Stimulated activated naive CD8-positive, alpha-beta T cell treated with anti-CD3 and anti-CD28 coated beads, Interleukin-15, Interleukin-2, amounts not matched to agents 100 U/mL and 50 U/mL, for 24 hours (primary cell): ENCODE data around the gene MYL6.
"Not testable (repeated sequence)": the region's sequence is repeated elsewhere in the genome, so short reads cannot be mapped to it uniquely, and the experiment has no call there.

Source experiments
- ATAC-seq: fragments of 150-1000 bp; cut with Tn5 transposase; one replicate; pipeline ENCODE4 v1.10.0; 2021
- DNase-seq: peaks from one replicate; pipeline ENCODE4 v3.0.0; 2021

MYL6 gene

DNA sequence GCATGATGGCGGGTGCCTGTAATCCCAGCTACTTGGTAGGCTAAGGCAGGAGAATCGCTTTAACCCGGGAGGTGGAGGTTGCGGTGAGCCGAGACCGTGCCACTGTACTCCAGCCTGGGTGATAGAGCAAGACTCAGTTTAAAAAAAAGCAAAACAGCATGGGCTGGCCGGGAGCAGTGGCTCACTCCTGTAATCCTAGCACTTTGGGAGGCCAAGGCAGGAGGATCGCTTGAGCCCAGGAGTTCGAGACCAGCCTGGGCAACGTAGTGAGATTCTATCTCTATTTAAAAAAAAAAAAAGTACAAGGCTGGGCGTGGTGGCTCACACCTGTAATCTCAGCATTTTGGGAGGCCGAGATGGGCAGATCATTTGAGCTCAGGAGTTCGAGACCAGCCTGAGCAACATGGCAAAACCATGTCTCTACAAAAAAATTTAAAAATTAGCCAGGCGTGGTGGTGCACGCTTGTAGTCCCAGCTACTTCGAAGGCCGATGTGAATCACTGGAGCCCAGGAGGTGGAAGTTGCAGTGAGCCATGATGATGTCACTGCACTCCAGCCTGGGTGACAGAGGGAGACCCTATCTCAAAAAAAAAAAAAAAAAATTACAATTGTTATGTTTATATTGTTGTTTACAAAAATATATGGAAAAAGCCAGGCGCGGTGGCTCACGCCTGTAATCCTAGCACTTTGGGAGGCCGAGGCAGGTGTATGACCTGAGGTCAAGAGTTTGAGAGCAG is 1.5 kb upstream of the MYL6 start:
- DNase-seq, ATAC-seq: not testable (repeated sequence)

GRCh38 chr12:56157201-56158028 is 744 bp upstream of the MYL6 start:
- DNase-seq (peak; percentile 60), ATAC-seq (peak; percentile 19)

GRCh38 chr12:56158926-56159461 is 835 bp downstream of the MYL6 start:
- peak; percentile 6 for ATAC-seq
- DNase-seq = peak; percentile 35

DNA sequence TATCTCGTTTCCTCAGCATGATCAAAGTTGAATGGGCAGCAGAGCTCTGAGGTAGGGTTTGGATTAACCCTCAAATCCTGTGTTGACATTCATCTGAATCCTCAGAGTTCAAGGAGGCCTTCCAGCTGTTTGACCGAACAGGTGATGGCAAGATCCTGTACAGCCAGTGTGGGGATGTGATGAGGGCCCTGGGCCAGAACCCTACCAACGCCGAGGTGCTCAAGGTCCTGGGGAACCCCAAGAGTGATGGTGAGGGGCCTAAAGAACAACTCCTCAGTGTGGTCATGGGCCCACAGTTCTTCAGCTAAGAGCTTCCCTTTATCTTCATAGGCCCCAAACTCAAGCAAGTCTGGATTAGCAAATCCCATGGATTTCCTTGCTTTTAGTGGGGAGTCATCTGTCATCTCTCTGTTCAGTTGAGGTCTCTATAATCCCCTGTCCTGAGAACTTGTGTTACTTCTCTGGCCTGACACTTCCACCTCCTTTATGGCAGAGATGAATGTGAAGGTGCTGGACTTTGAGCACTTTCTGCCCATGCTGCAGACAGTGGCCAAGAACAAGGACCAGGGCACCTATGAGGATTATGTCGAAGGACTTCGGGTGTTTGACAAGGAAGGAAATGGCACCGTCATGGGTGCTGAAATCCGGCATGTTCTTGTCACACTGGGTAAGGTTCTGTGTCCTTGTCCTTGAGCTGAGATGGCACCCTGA is 1.5 kb downstream of the MYL6 start:
- DNase-seq (no peak), ATAC-seq (no peak)

DNA sequence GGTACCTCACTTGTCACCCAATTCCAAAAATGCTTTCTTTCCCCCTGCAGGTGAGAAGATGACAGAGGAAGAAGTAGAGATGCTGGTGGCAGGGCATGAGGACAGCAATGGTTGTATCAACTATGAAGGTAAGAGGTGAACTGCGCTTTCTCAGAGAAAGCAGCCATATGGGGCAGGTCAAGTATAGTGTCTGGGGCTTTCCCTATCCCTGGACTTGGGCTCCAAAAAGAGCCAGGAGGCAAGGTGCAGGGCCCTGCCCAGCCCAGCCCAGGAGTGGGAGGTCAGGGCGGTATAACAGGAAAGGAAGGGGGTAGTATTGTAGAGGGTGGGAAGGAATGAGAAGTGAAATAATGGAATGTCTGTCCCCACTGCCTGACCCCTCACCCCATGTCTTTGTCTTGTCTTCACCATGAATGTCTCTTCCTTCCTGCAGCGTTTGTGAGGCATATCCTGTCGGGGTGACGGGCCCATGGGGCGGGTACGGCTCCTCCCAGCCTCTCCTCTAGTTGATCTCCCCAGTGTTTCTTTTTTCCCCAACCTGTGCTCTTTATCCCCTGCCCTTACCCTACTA is 2.1 kb downstream of the MYL6 start:
- ATAC-seq (peak; percentile 38), DNase-seq (peak; percentile 59)

GRCh38 chr12:56160894-56161689 is 2.9 kb downstream of the MYL6 start:
- ATAC-seq = no peak
- no peak for DNase-seq

DNA sequence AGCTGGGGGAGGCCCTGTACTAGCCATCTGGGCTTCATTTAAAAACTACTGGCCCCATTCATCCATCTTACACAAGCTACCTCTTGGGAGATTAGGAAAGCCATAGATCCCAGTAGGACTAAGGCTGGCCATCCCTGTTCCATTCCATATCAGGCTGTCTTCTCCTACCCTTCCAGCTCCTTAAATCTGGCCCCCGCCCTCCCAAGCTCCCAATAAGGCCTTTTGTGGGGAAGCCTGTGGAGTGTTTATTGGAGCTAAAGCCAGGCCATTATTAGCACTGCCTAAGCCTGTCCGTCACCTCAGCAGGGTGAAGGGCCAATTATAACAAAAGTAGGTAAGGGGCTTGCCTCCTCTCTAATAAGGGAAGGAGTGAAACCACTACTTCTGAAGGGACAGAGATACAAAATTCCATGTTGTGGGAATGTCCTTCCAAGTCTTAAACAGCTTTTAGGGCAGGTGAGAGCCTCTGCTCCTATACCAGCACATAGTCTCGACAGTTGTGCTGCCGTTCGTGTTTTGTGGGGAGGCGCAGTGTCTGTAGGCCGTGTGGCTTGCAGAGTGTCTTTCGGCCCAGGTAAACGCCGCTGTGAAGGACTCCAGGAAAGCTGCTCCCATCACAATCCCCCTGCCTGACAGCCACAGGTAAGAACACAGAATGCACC is 3.7 kb downstream of the MYL6 start:
- no peak for ATAC-seq
- DNase-seq = no peak

- DNase-seq (no peak), ATAC-seq (no peak)
Measured at GRCh38 chr12:56162468-56163290, 4.5 kb downstream of the MYL6 start.

DNA sequence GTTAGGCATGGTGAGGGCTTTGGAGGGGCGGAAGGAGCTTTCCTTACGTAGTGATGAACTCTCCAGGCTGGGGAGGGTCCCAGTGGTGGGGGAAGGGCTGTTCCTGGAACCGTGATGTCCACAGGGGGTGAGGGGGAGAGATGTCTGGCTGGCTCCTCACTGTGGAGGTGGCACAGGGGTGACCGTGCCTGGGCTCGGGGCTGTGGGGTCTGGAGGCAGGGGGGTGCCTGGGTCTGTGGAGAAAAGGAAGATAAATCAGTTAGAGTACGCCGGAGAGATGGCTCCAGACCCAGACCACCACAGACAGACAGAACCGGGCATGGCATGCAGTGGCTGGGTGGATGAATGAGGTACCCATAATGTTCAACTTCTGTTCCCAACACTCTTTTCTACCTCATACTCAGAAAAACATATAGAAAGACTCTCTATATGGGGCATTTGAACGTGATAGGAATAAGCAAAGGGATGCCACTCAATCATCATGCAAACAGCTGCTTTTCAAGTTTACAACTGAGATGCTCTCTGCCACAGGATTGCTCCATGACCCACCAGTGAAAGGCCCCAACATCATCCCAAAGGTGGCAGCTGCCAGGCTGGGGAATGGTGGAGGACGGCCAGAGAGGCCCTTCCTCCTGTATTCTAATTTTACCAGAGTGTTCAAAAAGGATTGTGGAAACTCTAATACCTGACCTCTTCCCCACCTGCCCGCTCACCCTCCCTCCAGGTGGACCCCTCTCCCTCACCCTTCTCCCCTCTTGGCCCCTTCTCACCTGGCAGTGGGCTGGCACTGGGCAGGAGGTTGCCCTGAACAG is 5.6 kb downstream of the MYL6 start:
- ATAC-seq (no peak), DNase-seq (no peak)

- DNase-seq = no peak
- no peak for ATAC-seq
Measured at GRCh38 chr12:56164345-56164729, 6.2 kb downstream of the MYL6 start.

DNA sequence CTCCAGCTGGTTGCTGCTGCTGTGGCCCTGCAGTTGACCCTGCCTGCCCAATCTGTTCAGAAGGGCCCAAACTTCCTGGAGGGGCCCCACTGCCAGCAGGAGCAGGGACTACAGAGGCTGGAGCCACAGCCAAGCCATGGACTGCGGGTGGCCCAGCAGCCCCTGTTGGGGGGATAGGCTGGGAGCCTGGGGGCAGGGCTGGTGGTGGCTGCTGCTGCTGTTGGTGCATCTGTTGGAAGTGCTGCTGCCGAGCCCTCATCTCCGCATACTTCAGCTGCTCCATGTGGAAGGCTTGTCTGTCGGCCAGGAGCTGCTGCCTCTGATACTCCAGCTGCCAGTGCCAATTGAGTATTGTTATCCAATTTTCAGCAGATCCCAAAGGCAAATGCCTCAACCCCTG is 7.2 kb downstream of the MYL6 start:
- ATAC-seq (no peak), DNase-seq (no peak)

DNA sequence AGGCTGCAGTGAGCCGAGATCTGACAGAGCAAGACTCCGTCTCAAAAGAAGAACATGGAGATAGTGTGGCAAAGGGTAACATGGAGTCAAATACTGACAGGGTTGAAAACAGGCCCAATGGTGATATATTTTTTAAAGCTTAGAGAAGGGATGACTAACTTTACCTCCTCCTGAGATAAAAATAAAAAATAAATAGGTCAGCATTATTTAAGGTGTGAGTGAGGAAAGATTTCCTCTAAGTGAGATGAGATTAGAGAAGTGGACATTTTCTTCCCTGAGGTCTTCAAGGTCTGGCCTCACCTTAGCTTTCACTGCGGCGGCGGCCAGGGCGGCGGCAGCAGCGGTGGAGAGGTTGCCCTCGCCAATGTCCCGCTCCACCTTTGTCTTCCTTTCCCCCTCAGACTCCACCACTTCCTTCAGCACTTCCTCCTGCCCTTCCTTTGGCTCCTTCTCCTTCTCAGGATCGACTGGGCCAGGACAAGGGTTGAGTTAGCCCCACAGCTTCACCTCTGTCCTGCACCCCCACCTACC is 11.1 kb downstream of the MYL6 start:
- no peak for ATAC-seq
- no peak for DNase-seq

DNA sequence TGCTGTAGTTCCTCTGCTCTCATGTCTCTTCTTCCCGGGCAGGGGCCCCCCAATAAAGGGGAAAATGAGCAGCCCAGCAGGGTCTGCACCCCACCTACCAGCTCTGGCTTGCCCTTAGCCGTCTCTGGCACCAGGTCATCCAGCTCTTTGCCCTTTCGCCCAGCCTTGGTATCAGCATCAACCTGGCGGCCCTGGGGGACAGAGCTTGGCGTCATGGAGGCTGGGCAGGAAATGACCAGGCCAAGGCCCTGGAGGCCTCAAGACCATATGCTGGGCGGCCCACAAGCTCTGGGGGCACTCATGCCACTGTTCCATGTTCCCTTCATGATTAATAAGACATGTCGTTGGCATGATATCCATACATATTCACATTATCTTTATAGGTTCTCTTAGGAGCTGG is 14.7 kb downstream of the MYL6 start:
- no peak for ATAC-seq

GRCh38 chr12:56178347-56178746 is 20.2 kb downstream of the MYL6 start:
- ATAC-seq (no peak), DNase-seq (no peak)

More for the DNA sequence above, 14.7 kb downstream of the MYL6 start:
- no peak for DNase-seq

GRCh38 chr12:56186957-56187356 is 28.8 kb downstream of the MYL6 start:
- DNase-seq (no peak), ATAC-seq (no peak)

GRCh38 chr12:56188131-56188777 is 30.1 kb downstream of the MYL6 start:
- ATAC-seq = no peak
- no peak for DNase-seq

DNA sequence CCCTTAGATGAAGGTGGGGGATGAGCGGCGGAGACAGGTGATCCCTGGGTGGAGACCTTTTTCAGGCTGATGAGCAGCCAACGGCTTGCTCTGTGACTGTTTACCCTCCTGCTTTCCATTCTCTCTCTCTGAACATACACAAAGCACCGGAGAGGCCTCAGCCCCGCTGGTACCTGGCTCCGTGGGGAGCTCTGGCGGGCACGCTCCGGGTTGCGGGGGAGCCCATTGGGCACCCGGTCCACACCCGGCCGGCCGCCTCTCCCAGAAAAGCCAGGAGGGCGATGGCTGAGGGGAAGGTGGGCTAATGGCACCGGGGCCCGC is 30.6 kb downstream of the MYL6 start:
- DNase-seq (no peak), ATAC-seq (no peak)

DNA sequence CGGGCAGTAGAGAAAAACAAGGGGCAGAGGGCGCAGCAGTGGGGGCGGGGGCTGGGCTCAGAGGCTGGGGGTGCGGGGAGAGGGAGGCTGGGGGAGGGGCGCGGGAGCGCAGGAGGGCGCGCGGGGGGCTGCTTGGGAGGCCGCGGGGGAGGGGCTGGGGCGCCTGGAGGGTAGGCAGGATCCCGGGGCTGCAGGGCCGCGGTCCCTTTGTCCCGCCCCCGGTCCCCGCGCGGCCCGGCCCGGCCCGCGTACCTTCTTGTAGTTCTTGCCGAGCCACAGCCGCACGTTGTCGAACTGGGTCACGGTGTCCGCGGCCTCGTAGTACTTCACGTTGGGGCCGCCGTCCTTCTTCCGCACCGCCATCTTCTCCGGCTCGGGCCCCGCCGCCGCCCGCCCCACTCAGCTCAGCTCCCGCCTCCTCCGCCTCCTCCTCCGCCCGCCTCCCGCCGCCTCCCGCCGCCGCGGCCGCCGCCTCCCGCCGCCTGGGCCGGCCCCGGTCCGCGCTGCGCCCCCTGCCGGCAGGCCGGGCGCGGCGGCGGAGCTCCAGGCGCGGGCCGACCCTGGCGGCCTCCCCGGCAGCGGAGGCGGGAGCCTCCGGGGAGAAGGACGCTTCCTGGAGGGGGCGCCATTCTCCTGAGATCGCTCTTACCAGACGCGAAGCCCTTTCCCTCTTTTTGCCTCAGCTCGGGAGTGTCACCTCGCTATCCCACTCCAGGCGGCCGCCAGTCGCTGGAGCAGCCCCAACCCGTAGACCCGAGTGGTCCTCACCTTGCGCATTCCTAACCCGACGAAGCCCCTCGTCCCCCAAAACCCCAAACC is 31.1 kb downstream of the MYL6 start, which contains the start of gene SMARCC2:
Gene SMARCC2, minus strand, starts transcription at position 385 of the 819 bp plus-strand sequence. Its CDS starts 22 bp downstream, at position 363.
- peak; percentile 90 for ATAC-seq
- peak; percentile 92 for DNase-seq
